SK-MEL-5 (cell line): ENCODE data around the gene GUCA1A. TPM values are rescaled to one million over a fixed set of nuclear protein-coding genes. Genes with fewer than 3 reads are reported as not detected.

ENCODE experiments used
- DNase-seq: peaks from one replicate; pipeline ENCODE4 v3.0.0-alpha.2; 2016; ENCODE audit warnings: low read depth, low spot score
- in situ Hi-C: cut with HindIII; loops from 2 replicates; pipeline ENCODE4 v1.10.0; 2016; ENCODE audit warnings: low sequenced_read_pairs, high pct_unique_total_duplicates, low pct_unique_long_range_greater_than_20kb
- polyA plus RNA-seq, 2 experiments: library from polyadenylated mRNA; depleted of rRNA; stranded (reverse); fragments of >200 nt; gene quantifications; 2 replicates each; pipeline ENCODE4 v1.2.3, GENCODE V29; 2015
- total RNA-seq: library from RNA; depleted of rRNA; stranded (reverse); fragments of >200 nt; shearing (Covaris generic); gene quantifications from 2 replicates; pipeline ENCODE4 v1.2.3, GENCODE V29; 2014; rRNA removed

The GUCA1A gene
- total RNA-seq, result not detected in 2 replicates
- polyA plus RNA-seq (2015; cell fraction: cytosol; rRNA removed), result not detected in 2 replicates
- not detected in 2 replicates for polyA plus RNA-seq (2015; cell fraction: nucleus; rRNA removed)

GRCh38 chr6:42173101-42173500 lies at the start of gene GUCA1A:
Gene GUCA1A, plus strand, starts transcription at chr6:42173364. Its CDS starts 250 bp downstream, at chr6:42173614.
- in situ Hi-C loops, result no loop called here
- no peak for DNase-seq

- DNase-seq, result no peak
- in situ Hi-C loops, result no loop called here
Measured at GRCh38 chr6:42123379-42124103, 49.6 kb upstream of the GUCA1A start.

GRCh38 chr6:42124223-42124836 lies 48.8 kb upstream of the GUCA1A start:
- no peak for DNase-seq
- in situ Hi-C loops, result no loop called here

GRCh38 chr6:42125231-42125630 lies 47.9 kb upstream of the GUCA1A start:
- DNase-seq, result no peak
- in situ Hi-C loops, result no loop called here

- in situ Hi-C loops, result no loop called here
- no peak for DNase-seq
Measured at GRCh38 chr6:42125663-42126062, 47.5 kb upstream of the GUCA1A start.

GRCh38 chr6:42128460-42129359 lies 44.5 kb upstream of the GUCA1A start:
- in situ Hi-C loops, result no loop called here

GRCh38 chr6:42129360-42129676 lies 43.8 kb upstream of the GUCA1A start:
- in situ Hi-C loops, result no loop called here
- DNase-seq, result no peak

More at GRCh38 chr6:42128460-42129359, 44.5 kb upstream of the GUCA1A start:
- DNase-seq, result no peak

GRCh38 chr6:42131531-42131930 lies 41.6 kb upstream of the GUCA1A start:
- DNase-seq, result peak; percentile 38
- in situ Hi-C loops, result no loop called here

- DNase-seq, result no peak
- in situ Hi-C loops, result no loop called here
Measured at GRCh38 chr6:42133926-42134325, 39.2 kb upstream of the GUCA1A start.

GRCh38 chr6:42135161-42135560 lies 38.0 kb upstream of the GUCA1A start:
- no peak for DNase-seq
- in situ Hi-C loops, result no loop called here

GRCh38 chr6:42135722-42136121 lies 37.4 kb upstream of the GUCA1A start:
- no peak for DNase-seq
- in situ Hi-C loops, result no loop called here

GRCh38 chr6:42136508-42137193 lies 36.5 kb upstream of the GUCA1A start:
- no peak for DNase-seq
- in situ Hi-C loops, result no loop called here

GRCh38 chr6:42137194-42137753 lies 35.9 kb upstream of the GUCA1A start:
- in situ Hi-C loops, result no loop called here
- DNase-seq, result no peak

GRCh38 chr6:42138190-42138589 lies 35.0 kb upstream of the GUCA1A start:
- no peak for DNase-seq
- in situ Hi-C loops, result no loop called here

GRCh38 chr6:42138630-42139619 lies 34.2 kb upstream of the GUCA1A start:
- in situ Hi-C loops, result no loop called here
- peak; percentile 14 for DNase-seq

- in situ Hi-C loops, result no loop called here
- no peak for DNase-seq
Measured at GRCh38 chr6:42140032-42140431, 33.1 kb upstream of the GUCA1A start.
